Measurements from ENCODE around the gene TFF1. TPM values are rescaled to one million over a fixed set of nuclear protein-coding genes. Genes with fewer than 3 reads are reported as not detected.

The TFF1 gene
- total RNA-seq, 1 donor = not detected

GRCh38 chr21:42385619-42386018 is 19.3 kb upstream of the TFF1 start:
- no peak for TF ChIP-seq CTCF (IDR thresholded peaks at IDR 0.05; ENCODE audit: extremely low read depth, low read depth, low read length)

GRCh38 chr21:42384989-42385388 is 18.7 kb upstream of the TFF1 start:
- Histone ChIP-seq H3K4me1 (ENCODE audit: insufficient read depth, low read length) (no peaks in the 10 kb centered on the region), H2AFZ (ENCODE audit: low read length) (no peak overlapping the region), H4K20me1 (ENCODE audit: insufficient read depth, low read length) (no peaks in the 10 kb centered on the region), H3K27ac (ENCODE audit: low read depth, low read length) (no peak overlapping the region), H3K27me3 (ENCODE audit: insufficient read depth, low read length) (peaks cover 10% of the 10 kb centered on the region), H3K79me2 (ENCODE audit: insufficient read depth, low read length) (no peaks in the 10 kb centered on the region), H3K36me3 (ENCODE audit: insufficient read depth, low read length) (no peaks in the 10 kb centered on the region), H3K4me2 (ENCODE audit: insufficient read depth, low read length) (no peak overlapping the region), H3K4me3 (ENCODE audit: insufficient read depth, low read length) (no peak overlapping the region), H3K9me3 (ENCODE audit: low read depth, low read length) (no peaks in the 10 kb centered on the region)
- DNase-seq (ENCODE audit: insufficient read length, low spot score, missing footprints) = no peak
- TF ChIP-seq CTCF (IDR thresholded peaks at IDR 0.05; ENCODE audit: extremely low read depth, low read depth, low read length) = no peak

More at GRCh38 chr21:42385619-42386018, 19.3 kb upstream of the TFF1 start:
- Histone ChIP-seq H3K79me2 (ENCODE audit: insufficient read depth, low read length) (no peaks in the 10 kb centered on the region), H3K36me3 (ENCODE audit: insufficient read depth, low read length) (no peaks in the 10 kb centered on the region), H3K4me3 (ENCODE audit: insufficient read depth, low read length) (no peak overlapping the region), H2AFZ (ENCODE audit: low read length) (no peak overlapping the region), H3K4me1 (ENCODE audit: insufficient read depth, low read length) (no peaks in the 10 kb centered on the region), H3K27me3 (ENCODE audit: insufficient read depth, low read length) (peaks cover 10% of the 10 kb centered on the region), H3K27ac (ENCODE audit: low read depth, low read length) (no peak overlapping the region), H3K4me2 (ENCODE audit: insufficient read depth, low read length) (no peak overlapping the region), H3K9me3 (ENCODE audit: low read depth, low read length) (no peaks in the 10 kb centered on the region), H4K20me1 (ENCODE audit: insufficient read depth, low read length) (no peaks in the 10 kb centered on the region)
- no peak for DNase-seq (ENCODE audit: insufficient read length, low spot score, missing footprints)

- Histone ChIP-seq H3K27ac (ENCODE audit: low read depth, low read length) (no peak overlapping the region), H3K9me3 (ENCODE audit: low read depth, low read length) (no peaks in the 10 kb centered on the region), H2AFZ (ENCODE audit: low read length) (no peak overlapping the region), H3K4me3 (ENCODE audit: insufficient read depth, low read length) (no peak overlapping the region), H3K79me2 (ENCODE audit: insufficient read depth, low read length) (no peaks in the 10 kb centered on the region), H3K27me3 (ENCODE audit: insufficient read depth, low read length) (peaks cover 8% of the 10 kb centered on the region), H4K20me1 (ENCODE audit: insufficient read depth, low read length) (no peaks in the 10 kb centered on the region), H3K36me3 (ENCODE audit: insufficient read depth, low read length) (no peaks in the 10 kb centered on the region), H3K4me2 (ENCODE audit: insufficient read depth, low read length) (no peak overlapping the region), H3K4me1 (ENCODE audit: insufficient read depth, low read length) (no peaks in the 10 kb centered on the region)
- DNase-seq (ENCODE audit: insufficient read length, low spot score, missing footprints) = no peak
- TF ChIP-seq CTCF (IDR thresholded peaks at IDR 0.05; ENCODE audit: extremely low read depth, low read depth, low read length) = no peak
These were observed 18.0 kb upstream of the TFF1 start for GRCh38 chr21:42384156-42384945.

- Histone ChIP-seq H3K4me1 (ENCODE audit: insufficient read depth, low read length) (no peaks in the 10 kb centered on the region), H3K9me3 (ENCODE audit: low read depth, low read length) (no peaks in the 10 kb centered on the region), H4K20me1 (ENCODE audit: insufficient read depth, low read length) (no peaks in the 10 kb centered on the region), H3K4me2 (ENCODE audit: insufficient read depth, low read length) (no peak overlapping the region), H2AFZ (ENCODE audit: low read length) (no peak overlapping the region), H3K36me3 (ENCODE audit: insufficient read depth, low read length) (no peaks in the 10 kb centered on the region), H3K79me2 (ENCODE audit: insufficient read depth, low read length) (no peaks in the 10 kb centered on the region), H3K27me3 (ENCODE audit: insufficient read depth, low read length) (peaks cover 5% of the 10 kb centered on the region), H3K27ac (ENCODE audit: low read depth, low read length) (no peak overlapping the region), H3K4me3 (ENCODE audit: insufficient read depth, low read length) (no peak overlapping the region)
- no peak for DNase-seq (ENCODE audit: insufficient read length, low spot score, missing footprints)
- TF ChIP-seq CTCF (IDR thresholded peaks at IDR 0.05; ENCODE audit: extremely low read depth, low read depth, low read length) = no peak
These were observed 17.0 kb upstream of the TFF1 start for GRCh38 chr21:42383331-42383730.
